HG02884 (cell line): ENCODE measurements around the gene ACVR1B.

Experiments used
- ATAC-seq: cut with Tn5 transposase; IDR thresholded peaks from one replicate; pipeline ENCODE4 v1.9.1; 2021; ENCODE audit warnings: mild to moderate bottlenecking, moderate library complexity; ENCODE audit not compliant: unreplicated experiment

Gene ACVR1B

DNA sequence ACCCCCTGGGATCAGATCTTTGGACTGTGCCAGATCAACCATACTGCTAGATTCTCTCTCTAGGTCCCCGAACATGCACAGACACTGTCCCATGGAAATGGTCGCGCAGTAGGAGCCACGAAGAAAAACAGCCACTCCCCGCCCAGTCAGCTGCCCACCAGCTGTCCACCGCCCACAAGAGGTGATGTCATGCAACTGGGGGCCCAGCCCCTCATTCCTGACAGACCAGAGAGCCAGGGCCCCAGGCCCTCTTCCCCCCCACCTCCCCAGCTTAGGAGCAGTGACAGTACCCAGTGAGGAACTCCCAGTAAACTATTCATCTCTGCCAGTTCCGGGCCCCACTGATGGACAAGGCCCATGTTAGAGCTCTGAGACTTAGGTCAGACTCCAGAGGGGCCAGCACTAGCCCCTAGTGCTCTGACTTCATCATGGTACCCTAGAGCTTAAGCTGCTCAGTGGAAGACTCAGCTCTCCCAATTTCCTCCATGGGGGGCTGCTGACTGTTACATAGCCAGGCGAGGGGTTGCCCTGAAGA lies 51.6 kb downstream of the ACVR1B start:
- ATAC-seq: no peak

- no peak for ATAC-seq
Measured at GRCh38 chr12:52003591-52003990, 52.1 kb downstream of the ACVR1B start.

- no peak for ATAC-seq
Measured at GRCh38 chr12:52004042-52004648, 52.6 kb downstream of the ACVR1B start.

- ATAC-seq: no peak
Measured at GRCh38 chr12:52005218-52005902, 53.9 kb downstream of the ACVR1B start.

DNA sequence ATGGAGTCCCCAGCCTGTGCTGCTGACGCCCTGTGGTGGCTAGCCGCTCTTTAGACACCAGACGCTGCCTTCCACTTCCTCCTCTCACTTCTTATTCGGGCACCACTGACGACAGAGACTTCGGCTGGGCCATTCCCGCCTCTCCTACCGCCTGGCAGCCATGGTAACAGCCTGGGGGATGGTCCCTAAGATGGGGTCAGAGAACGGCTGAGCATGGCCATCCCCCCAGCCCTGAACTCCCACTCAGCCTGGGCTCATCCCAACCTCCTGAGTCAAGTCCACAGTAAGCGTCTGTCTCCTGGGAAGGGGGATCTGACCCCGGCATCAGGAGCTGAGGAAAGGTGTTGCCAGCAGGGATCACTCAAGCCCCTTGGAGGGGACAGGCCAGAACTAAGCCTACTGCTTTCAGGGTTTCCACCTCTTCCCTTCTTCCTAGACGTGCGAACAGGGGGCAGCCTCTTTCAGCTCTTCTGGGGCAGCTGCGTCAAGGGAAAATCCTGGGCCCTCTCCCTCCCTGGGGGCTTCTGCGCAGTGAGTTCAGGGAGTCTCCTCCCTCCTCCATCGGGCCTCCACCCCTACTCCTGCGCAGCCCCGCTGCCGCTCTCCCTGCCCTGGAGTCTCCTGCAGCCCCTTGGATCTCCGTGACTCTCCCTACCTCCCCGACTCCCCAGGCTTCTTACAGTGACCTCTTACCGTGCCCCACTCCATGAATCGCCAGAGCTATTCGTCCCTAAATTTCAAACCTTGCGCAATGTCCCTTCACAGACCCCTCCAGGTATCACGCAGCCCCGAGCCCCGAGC lies 54.6 kb downstream of the ACVR1B start:
- peak; percentile 74 for ATAC-seq

GRCh38 chr12:52006726-52007157 lies 55.2 kb downstream of the ACVR1B start, which contains the start of gene TAMALIN:
Gene TAMALIN, plus strand, starts transcription at chr12:52006946. Its CDS starts 74 bp downstream, at chr12:52007020.
- ATAC-seq: no peak

- no peak for ATAC-seq
Measured at GRCh38 chr12:52007158-52007921, 55.8 kb downstream of the ACVR1B start.

DNA sequence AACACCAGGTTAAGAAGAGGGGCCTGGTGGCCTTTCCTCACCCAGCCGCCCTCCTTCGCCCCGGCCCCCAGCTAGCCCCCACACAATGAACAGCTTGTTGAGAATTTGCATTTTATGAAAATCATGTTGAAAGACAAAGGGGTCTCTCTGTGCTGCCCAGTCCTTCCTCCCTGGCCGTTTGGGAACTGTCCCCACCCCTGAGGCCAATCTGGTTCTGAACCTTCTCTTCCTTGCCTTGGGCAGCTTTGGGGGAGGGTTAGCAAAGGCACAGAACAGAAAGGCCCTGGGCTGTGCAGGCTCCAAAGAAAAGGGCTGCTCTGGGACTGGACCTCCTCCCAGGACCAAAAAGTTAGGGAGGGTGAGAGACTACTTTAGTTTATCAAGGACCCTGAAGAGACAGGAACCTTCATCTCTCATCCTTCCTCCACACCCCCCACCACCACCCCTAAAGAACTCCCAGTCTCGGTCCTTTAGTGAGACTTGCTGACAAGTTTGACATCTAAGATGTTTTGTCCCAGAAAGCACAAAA lies 56.5 kb downstream of the ACVR1B start:
- no peak for ATAC-seq

DNA sequence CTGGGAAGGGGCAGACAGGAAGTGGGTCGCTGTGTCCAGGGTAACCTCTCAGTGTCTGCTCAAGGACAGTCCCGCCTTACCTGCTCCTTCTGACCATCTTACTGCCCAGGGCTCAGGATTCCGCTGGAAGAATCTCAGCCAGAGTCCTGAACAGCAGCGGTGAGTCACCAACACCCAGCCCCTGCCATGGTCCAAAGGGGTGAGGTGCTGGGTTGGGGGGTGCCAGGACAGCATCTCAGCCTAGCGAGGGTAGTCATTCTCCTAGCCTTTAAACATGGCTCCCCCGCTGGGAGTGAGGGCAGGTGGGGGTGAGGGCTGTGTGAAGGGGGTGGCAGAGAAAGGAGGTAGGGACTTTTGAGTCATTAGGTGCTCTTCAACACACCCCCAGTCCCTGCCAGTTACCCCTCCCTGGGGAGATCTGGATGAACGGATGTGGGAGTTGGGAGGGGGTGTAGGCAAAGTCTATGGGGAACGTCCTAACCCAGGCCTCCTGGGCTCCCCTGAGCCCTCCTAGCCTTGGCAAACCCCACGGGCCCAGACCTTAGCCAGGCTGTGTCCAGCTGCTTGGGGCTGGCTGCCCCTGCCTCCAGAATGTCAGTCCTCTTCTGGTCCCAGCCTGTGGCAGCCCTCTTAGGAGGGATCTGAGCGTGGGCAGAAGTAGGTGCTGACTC lies 57.7 kb downstream of the ACVR1B start:
- no peak for ATAC-seq

DNA sequence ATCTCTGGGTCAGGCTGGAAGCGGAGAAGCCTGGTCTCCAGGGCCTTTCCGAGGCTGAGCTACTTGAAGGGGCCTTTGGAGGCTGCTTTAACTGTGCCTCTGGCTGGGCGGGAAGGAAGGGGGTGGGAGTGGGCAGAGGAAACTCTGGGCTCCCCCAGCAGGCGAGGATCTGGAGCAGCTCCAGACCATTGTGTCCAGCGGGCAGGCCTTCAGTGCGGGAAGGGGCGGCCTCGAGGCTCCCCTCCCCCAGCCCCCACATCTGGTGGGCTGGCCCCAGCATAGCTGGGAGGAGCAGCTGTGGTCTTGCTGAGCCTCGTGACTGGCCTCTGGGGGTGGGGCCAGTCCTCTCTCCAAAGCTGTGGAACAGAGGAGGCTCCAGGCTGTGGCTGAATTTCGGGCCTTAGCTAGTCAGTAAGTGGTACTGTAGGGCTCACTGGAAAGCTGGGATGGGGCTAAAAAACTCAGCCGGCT lies 58.7 kb downstream of the ACVR1B start:
- ATAC-seq: no peak

DNA sequence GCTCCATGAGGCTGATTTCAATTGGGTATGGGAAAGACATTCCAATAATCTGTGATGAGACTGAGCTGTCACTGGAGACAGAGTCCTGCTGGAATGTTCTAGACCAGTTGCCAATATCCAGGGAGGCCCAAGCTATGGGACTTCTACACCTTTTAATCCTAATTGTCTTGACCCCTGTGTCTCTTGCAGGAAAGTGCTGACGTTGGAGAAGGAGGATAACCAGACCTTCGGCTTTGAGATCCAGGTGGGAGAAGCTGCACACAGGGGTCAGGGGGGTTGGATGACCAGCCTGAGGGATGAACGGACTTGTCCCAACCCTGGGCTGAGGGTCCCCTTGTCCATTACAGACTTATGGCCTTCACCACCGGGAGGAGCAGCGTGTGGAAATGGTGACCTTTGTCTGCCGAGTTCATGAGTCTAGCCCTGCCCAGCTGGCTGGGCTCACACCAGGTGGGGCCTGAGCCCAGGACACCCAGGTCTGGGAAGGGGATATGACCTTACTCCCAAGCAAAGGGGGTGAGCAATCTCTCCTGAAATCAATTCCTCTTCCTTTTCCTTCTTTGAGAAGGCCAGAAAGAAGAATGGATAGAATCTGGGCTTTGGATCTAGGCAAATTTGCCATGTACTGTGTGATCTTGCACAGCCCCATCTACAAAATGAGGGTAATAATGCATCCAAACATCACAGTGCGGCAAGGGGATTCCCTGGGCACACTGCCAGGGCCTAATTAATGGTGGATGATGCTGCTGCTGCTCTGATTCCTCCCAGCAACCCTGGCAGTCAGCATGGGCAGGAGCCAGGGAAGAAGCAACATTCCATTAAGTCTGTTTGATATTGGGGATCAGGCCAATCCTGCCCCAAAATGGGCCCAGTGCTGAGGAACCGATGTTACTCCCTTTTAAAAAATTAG lies 59.4 kb downstream of the ACVR1B start:
- ATAC-seq: no peak

GRCh38 chr12:52011602-52012214 lies 60.2 kb downstream of the ACVR1B start:
- no peak for ATAC-seq

DNA sequence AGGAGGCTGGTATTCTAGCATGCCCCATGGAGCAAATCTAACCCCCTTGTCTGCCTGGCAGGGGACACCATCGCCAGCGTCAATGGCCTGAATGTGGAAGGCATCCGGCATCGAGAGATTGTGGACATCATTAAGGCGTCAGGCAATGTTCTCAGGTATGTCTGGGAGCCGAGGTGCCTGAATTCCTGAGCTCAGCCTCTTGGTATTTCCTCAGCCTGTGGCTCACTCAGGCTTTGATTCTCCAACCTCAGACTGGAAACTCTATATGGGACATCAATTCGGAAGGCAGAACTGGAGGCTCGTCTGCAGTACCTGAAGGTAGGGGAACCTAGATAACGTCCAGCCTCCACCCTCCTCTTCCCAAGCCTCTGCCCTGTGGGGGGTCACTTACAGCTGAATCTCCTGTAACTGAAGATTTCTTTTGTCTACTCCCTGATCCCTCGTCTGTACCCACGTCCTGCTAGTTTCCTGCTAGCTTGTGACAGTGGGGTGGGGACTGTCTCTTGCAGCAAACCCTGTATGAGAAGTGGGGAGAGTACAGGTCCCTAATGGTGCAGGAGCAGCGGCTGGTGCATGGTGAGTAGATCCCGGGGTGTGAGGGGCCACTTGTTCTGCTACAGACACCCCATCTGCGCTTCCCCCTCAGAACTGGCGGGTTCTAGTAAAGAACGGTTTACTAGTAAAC lies 62.3 kb downstream of the ACVR1B start:
- no peak for ATAC-seq

- ATAC-seq: no peak
Measured at GRCh38 chr12:52014567-52015530, 63.4 kb downstream of the ACVR1B start.

- no peak for ATAC-seq
Measured at GRCh38 chr12:52015532-52016041, 64.1 kb downstream of the ACVR1B start.

- no peak for ATAC-seq
Measured at GRCh38 chr12:52018433-52019112, 67.1 kb downstream of the ACVR1B start.
